HG02938 (cell line): ENCODE measurements around the gene USP2.

ENCODE experiments used
- ATAC-seq: cut with Tn5 transposase; IDR thresholded peaks from one replicate; pipeline ENCODE4 v1.9.1; 2021; ENCODE audit warnings: mild to moderate bottlenecking, moderate library complexity; ENCODE audit not compliant: unreplicated experiment

Gene USP2

GRCh38 chr11:119363851-119364590 is 17.5 kb downstream of the USP2 start:
- no peak for ATAC-seq

GRCh38 chr11:119363081-119363850 is 18.2 kb downstream of the USP2 start:
- ATAC-seq: no peak

- ATAC-seq: no peak
These were observed 18.8 kb downstream of the USP2 start for GRCh38 chr11:119362741-119363080.

GRCh38 chr11:119361941-119362725 is 19.4 kb downstream of the USP2 start:
- ATAC-seq: no peak

- ATAC-seq: no peak
These were observed 20.3 kb downstream of the USP2 start for GRCh38 chr11:119361056-119361787.

GRCh38 chr11:119359365-119360214 is 21.9 kb downstream of the USP2 start:
- ATAC-seq: no peak

- ATAC-seq: no peak
These were observed 24.4 kb downstream of the USP2 start for GRCh38 chr11:119357074-119357473.

GRCh38 chr11:119356349-119357031 is 25.0 kb downstream of the USP2 start:
- no peak for ATAC-seq

GRCh38 chr11:119355091-119355843 is 26.2 kb downstream of the USP2 start:
- no peak for ATAC-seq

GRCh38 chr11:119352857-119353260 is 28.6 kb downstream of the USP2 start:
- no peak for ATAC-seq

GRCh38 chr11:119351232-119351631 is 30.3 kb downstream of the USP2 start:
- ATAC-seq: no peak

- ATAC-seq: no peak
These were observed 31.2 kb downstream of the USP2 start for GRCh38 chr11:119350302-119350701.

- no peak for ATAC-seq
These were observed 33.4 kb downstream of the USP2 start for GRCh38 chr11:119347940-119348605.

GRCh38 chr11:119347242-119347641 is 34.2 kb downstream of the USP2 start:
- ATAC-seq: no peak

GRCh38 chr11:119346605-119347004 is 34.9 kb downstream of the USP2 start, which contains the start of gene MFRP:
TSS of gene MFRP (minus strand) at chr11:119346705. CDS start at chr11:119346513, 192 bp downstream.
- no peak for ATAC-seq

- no peak for ATAC-seq
These were observed 35.8 kb downstream of the USP2 start for GRCh38 chr11:119345685-119346084.

- ATAC-seq: no peak
These were observed 37.0 kb downstream of the USP2 start for GRCh38 chr11:119344291-119345010.
